ENCODE data around the gene COPS3.
A peak's percentile ranks its signal among the peaks of the same experiment; 100 is the strongest.

The COPS3 gene

DNA sequence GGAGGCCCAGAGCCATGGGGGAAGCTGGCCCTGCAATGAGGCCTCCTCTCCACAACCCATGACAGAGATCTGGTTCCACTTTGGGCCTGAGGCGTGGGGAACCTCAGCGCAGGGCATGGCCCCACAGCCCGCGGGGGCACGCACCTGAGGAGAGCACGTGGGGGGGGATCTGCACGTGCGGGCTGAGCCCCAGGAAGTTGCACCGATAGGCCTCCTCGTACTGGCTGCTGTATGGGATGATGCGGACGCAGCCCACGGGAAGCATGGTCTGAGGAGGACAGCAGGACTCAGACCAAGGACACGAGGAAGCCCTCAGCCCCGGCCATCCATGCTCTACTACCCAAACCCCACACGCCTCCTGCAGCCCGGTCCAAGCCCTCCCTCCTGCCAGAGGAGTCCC is 64.8 kb downstream of the COPS3 start:
- no peak for DNase-seq (ENCODE audit: low read depth)

DNA sequence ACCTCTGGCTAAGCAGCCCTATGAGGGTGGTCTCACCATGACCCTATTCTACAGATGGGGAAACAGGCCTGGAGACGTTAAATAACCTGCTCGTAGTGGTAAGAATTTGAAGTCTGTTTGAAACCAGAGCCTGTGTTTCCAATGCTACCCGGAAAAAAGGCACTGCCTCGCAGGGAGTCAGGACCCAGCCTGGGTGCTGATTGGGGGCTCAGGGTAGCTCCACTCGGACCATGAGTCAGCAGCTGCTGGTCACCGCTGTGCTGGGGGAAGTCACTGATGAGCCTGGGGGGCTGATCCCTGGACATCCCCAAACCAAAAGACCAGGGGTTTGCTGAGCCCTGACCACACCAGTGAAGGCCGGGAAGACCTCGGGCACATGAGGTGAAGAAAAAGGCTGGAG is 65.5 kb downstream of the COPS3 start:
- no peak for DNase-seq (ENCODE audit: low read depth)

DNA sequence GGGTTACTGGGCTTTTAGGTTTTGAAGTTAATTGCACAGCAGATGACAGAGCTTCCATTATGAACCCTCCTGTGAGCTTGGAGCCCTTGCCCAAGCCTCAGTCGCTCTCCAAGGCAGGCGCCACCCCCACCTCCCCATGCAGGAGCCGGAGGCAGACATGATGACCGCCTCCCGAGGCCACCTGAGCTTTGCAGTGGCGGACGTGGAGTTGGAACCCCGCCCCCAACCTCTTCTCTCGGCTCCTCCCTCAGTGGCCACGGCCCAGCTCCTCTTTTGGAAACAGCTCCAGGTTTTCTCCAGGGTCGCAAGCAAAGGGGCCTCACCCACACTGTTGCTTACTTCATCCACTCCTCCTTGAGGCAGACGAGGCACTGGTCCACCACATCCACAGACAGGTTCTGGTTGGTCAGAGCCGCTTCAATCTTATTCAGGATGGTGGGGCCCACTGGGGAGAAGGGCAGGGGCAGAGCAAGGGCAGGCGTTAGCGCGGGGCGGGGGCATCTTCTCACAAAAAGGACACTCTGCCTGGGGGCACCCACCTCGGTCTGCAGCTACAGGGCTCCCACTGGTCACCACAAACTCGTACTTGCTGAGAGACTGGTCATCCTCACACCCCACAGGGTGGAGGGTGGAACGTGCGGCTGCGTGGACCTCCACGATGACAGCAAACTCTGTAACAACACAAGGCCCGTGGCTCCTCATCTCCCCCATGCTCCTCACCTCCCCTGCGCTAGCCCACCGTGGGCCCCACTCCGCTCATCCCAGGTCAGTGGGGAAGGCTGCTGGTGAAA is 66.2 kb downstream of the COPS3 start:
- no peak for DNase-seq (ENCODE audit: low read depth)

DNA sequence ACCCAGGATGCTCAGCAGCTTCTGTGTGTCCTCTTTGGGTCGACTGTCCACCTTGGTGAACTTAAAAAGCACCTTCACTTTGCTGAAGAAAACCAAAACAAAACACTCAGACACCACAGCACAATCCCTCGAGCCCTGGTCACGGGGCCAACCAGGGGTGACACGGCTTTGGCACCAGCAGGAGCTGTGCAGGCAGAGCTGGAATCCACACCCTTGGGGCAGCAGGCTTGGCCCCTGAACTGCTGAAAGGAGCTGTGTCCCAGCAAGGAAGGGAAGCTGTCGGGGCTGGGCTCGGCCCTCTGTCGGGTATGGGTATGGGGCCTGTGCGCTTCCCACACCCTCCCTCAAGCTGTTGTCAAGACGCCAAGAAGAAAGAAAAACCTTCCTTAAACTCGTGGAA is 67.3 kb downstream of the COPS3 start:
- no peak for DNase-seq (ENCODE audit: low read depth)

DNA sequence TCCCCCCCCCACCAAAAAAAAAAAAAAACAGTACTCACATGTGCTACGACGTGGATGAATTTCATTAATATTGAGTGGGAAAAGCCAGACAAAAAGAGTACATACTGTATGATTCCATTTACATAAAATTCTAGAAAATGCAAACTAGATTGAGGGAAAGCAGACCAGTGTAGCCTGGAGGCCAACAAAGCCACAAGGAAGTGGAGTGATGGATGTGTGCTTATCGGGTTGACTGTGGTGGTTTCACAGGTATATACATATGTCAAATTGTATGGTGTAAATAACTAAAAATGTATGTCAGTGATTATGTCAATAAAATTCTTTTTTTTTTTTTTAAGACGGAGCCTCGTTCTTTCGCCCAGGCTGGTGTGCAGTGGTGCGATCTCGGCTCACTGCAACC is 73.0 kb downstream of the COPS3 start:
- no peak for DNase-seq (ENCODE audit: low read depth)

DNA sequence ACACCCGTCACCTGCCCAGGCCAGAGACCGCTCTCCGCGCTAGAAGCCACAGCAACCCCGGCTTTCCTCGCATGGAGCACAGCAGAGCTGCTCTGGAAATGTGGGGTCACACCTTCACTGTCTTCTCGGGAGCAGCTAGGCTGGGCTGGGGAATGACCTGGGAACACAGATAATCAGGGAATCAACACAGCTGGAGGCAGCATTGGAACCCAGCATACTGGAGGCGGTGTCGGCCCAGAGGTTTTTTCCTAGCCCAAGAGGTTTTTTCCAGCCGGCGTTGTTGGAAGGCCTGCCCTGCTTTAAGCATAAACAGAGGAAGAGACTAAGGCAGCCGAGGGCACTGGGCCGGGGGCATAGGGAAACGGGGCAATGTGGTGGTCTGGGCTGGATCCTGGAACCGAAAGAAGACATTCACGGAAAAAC is 74.1 kb downstream of the COPS3 start:
- DNase-seq (ENCODE audit: low read depth), result no peak

DNA sequence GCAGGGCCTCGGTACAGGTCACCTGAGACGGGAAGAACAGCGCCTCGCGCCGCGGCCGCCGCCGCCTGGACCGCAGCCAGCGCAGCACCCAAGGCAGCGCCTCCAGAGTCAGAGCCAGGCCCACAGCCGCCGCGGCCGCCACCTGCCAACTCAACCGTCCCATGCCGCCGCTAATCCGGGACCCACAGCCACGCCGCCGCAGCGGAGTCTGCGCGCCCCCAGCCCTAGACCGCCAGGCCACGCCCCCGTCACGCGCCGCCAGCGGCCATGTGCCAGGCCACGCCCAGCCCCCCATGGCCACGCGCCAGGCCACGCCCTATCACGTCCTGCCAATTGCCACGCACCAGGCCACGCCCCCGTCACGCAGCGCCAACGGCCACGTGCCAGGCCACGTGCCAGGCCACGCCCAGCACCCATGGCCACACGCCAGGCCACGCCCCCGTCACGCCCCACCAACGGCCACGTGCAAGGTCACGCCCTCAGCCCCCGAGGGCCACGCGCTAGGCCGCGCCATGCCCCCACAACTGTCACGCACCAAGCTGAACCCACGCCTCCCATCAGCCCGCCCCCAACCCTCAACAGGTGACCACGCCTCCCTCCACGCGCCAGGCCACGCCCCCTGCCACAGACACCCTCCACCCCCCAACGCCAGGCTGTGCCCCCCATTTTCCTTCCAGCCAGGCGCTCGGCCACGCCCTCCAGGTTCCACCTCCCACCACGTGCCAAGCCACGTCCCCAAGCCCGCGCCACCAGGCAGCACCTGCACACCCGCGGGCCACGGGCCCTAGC is 74.7 kb downstream of the COPS3 start, which contains the start of gene PLD6:
TSS of gene PLD6 (minus strand) at position 210 of the 789 bp plus-strand sequence. CDS start at position 163, 47 bp downstream.
- DNase-seq (ENCODE audit: low read depth), result peak; percentile 8

DNA sequence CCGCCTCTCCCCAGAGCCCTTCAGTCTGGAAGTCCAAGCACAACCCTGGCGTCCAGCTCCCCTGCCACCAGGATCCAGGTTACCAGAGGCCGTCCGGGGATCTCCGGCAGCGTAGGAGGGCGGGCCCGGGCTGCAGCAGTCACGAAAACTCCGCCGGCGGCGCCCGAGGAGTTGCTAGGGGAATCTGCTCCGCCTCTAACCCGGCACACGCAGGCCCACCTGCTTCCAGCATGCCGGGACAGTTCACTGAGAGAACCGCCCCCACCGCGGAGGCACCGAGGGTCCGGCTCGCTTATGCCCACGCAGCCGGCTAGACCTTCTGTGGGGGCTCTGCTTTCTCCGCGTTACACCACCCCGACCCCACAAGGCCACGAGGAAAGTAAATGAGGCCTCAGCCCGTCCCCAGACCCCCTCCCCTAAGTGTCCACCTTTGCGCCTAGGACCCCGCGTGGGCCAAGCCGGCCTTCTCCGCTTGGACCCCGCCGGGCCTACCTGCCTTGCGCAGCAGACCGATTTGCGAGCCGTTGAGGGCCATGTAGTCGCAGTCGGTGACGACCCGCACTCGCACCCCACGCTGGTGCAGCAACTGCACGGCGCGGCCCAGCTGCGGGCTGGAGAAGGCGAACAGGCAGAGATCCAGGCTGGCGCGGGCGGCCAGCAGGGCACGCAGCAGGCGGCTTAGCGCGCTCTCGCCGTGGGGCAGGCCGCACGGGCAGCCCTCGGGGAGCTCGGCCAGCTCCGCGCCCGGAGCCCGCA is 75.5 kb downstream of the COPS3 start:
- peak; percentile 13 for DNase-seq (ENCODE audit: low read depth)

DNA sequence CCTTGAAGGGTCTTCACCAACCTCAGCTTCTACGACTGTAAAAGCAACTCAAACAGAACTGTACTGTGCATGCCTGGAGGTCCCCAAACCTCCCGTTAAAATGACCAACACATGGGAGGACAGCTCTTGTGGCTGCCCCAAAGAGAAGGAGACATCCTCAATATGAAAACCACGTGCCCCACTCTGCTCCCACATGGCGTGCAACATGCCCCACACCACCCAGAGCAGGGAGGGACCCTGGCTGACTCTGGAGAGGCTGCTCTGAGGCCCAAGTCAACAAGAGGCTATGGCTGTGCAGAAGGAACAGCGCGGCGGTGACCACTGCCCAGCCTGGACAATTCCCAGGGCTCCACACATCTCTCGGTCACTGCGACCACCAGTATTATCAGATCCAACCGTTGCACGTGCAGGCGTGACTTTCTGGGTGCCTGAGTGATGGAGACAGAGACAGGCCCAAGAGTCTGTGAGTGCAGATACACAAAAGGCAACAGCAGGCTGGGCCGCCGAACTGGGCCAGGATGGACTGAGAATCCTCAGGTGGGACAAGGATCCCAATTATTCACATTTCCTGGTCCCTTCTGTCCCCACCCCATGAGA is 76.3 kb downstream of the COPS3 start:
- no peak for DNase-seq (ENCODE audit: low read depth)

DNA sequence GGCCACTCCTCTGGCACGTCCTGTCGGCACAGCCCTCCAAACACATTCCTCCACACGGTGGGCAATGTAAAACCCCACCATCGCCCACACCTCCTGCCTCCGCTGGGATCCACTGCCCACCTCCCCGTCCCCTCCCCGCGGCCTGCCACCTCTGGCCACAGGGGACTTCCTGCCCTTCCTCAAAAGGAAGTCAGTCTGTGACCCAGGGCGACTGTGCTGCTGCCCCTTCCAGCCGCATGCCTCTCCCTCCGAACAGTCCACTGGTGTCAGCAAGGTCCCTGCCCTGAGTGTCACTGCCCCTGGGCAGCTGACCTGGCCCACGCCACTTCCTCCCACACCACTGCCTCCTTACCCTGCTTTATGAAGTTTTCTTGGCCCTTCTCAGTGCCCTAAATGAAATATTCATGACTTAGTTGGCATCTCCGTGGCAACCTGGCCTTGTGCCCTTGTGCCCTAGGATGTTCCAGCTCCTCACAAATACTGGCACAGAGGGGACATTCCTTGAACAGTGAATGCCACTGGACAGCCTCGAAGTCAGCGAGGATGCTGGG is 76.9 kb downstream of the COPS3 start:
- DNase-seq (ENCODE audit: low read depth), result no peak

DNA sequence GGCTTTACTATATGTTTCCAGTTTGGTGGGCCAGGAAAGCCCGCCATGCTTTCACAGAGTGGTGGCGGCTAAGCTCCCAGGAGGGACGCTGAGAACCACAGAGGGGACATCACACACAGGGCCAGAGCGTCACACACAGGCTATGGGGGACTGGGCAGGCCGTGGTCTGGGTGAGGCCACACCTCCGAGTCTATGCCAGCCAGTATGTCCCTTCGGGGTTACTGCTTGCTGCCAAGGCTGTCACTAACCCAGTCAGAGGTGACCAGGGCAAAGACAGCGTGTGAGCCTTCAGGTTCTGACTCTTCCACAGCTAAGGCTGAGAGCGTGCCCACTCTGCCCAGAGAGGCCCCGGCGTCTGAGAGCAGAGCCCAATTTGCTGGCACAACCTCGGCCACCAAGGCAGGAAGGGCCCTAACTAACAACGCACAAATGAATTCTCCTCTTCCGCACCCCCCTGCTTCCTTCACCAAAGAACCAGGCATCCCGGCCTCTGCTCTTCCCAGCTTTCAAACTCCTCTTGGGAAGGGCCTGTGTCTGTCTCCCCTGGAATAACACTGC is 77.8 kb downstream of the COPS3 start:
- DNase-seq (ENCODE audit: low read depth), result no peak

DNA sequence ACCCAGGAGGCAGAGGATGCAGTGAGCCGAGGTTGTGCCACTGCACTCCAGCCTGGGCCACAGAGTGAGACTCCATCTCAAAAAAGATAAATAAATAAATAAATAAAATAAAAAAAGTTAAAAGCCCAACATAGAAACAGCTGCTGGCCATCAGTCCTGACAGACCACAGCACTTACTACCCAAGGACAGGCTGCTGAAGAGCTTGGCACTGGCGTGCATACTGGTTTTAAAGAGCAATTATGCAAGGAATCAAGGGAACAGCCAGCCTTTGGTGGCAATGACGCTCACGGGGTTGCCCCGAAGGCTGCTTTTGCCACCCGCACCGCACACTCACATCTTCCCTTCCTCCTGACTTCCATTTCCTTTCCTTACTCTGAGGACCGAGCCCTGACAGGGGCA is 79.1 kb downstream of the COPS3 start:
- DNase-seq (ENCODE audit: low read depth), result no peak

DNA sequence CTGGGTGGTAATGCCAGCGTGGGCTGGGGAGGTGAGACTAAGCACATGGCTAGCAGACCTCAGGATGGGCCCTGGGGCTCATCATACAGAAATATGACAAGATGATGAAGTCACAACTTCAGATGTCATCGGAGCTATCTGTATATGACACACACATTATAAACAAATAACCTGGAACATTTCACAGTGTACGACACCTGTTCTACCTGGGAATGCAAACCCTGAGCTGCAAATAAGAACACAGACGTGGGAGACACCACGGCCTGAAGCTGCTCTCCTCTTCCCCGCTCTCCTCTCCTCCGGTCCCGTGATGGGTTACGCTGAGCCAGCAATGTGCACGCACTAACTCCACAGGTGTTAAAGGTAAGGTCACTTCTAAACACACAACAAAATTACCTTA is 79.8 kb downstream of the COPS3 start:
- no peak for DNase-seq (ENCODE audit: low read depth)

DNA sequence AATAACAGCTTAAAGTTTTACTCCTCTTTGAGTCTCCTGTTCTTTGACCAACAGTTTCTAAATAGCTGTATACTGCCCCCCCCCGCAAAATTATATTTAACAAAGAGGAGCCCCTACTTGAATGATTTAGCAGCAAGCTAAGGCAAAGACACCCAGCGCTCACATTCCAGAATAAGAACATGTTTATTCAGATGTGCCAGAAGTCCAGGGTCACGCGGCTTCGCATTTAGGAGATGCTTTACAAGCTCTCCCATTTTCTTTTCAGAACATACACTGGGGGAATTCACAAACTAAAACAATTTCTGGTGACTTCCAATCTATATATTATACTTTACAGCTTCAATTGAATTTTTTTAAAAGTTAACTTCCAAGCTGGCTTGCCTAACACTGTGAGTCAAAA is 80.2 kb downstream of the COPS3 start:
- DNase-seq (ENCODE audit: low read depth), result no peak

DNA sequence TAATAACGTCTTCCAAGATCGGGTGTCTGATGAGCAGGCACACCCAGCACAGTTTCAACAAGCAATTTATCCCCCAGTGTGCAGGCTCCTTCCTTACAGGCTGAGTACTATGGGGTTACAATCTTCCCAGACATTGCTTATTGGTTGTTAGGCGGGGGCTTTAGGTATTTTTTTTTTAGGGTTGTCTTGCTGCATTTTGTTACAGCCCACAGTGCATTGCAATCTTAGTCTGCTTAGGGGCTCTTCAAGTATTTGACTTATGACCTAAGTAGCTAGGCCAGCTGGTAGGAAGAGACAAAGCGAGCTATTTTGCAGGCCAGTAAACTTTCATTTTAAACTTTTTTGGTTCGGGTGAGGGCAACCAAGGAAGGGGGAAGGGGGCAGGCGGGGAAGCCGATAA is 80.7 kb downstream of the COPS3 start:
- no peak for DNase-seq (ENCODE audit: low read depth)

DNA sequence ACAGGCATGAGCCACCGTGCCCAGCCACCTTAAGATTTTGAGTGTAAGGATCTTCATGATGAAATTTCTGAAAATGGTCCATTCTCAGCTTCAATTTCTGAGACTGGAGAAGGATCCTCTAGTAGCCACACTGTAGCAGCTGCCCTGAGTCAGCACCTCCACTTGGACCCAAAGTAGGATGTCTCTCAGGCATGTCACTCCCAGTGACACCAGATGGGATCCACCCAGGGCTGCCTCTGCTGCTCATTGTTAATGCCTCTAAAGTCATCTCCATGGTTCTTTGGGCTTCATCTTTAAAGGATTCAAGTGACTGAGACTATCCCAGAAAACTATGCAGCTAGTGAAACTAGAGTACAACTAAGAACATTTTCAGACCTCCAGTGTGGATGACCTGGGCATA is 82.8 kb downstream of the COPS3 start:
- DNase-seq (ENCODE audit: low read depth), result no peak

DNA sequence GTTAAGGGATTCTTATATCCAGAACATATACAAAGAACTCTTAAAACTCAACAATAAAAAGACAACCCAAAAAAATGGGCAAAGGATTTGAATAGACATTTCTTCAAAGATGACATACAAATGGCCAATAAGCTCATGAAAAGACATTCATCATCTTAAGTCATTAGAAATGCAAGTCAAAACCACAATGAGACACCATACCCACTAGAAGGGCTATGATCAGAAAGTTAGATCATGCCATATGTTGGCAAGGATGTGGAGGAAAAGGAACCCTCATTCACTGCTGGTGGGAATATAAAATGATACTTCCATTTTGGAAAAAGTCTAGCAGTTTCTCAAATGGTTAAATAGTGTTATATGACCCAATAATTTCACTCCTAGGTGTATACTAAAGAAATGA is 84.3 kb downstream of the COPS3 start:
- peak; percentile 6 for DNase-seq (ENCODE audit: low read depth)
